ENCODE measurements around the gene INPP4A.

INPP4A gene

DNA sequence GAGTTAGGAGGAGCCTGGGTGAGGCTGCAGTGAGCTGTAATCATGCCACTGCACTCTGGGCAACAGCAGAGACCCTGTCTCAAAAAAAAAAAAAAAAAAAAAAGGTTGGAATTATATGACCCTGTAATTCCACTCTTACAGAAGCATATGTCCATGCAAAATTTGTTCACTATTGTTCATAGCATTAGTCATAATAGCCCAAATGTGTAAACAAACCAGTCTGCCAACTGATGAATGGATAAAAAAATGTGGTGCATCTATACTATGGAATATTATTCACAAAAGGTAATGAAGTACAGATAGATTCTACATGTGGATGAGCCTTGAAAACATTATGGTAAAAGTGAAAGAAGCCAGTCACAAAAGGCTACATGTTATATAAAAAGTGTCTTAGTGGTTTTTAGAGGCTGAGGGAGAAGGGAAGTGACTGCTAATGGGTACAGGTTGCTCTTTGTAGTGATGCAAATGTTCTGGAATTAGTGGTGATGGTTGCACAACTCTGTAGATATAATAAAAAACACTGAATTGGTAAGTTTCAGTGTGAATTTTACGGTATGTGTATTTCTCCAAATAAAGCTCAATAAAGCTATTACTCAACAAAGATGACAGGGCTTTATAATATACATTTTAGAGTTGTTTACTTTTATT is 154.2 kb downstream of the INPP4A start:
- peaks cover 4% of the 10 kb centered on the region; the same call in 1 of the 2 replicates for H3K9me3 ChIP-seq (ENCODE audit: insufficient read depth, low read depth, low read length)
- no peak overlapping the region for H3K27ac ChIP-seq (ENCODE audit: low read length)
- no peaks in the 10 kb centered on the region for H3K27me3 ChIP-seq (ENCODE audit: insufficient read depth, low read length)
- H3K9ac ChIP-seq (ENCODE audit: low read depth, low read length), result no peak overlapping the region
- no peaks in the 10 kb centered on the region for H3K4me1 ChIP-seq (ENCODE audit: insufficient read depth, low read length)
- no peak overlapping the region for H3K4me3 ChIP-seq (ENCODE audit: low read length)
- H3K36me3 ChIP-seq (ENCODE audit: insufficient read depth, low read depth, low read length), result peaks cover 58% of the 10 kb centered on the region

DNA sequence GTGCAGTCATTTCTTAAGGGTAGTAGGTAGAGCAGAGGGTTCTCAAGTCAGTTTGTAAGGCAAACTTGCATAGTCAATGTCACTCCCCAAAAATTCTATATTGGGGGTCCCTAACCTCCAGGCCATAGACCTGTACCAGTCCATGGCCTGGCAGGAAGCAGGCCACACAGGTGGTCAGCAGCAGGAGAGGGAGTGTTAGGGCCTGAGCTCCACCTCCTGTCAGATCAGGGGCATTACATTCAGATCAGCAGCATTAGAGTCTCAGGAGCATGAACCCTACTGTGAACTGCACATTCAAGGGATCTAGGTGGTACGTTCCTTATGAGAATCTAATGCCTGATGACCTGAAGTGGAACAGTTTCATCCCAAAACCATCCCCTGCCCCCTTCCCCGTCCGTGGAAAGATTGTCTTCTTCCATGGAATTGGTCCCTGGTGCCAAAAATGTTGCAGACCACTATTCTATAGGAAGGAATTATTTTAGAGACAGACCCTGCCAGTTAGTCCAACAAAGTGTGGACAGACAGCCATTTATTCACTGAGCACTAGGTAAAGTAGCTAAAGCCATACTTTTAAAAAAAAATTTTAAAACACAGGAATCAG is 157.0 kb downstream of the INPP4A start:
- peaks cover 52% of the 10 kb centered on the region for H3K36me3 ChIP-seq (ENCODE audit: insufficient read depth, low read depth, low read length)
- no peak overlapping the region for H3K27ac ChIP-seq (ENCODE audit: low read length)
- H3K9ac ChIP-seq (ENCODE audit: low read depth, low read length), result no peak overlapping the region

DNA sequence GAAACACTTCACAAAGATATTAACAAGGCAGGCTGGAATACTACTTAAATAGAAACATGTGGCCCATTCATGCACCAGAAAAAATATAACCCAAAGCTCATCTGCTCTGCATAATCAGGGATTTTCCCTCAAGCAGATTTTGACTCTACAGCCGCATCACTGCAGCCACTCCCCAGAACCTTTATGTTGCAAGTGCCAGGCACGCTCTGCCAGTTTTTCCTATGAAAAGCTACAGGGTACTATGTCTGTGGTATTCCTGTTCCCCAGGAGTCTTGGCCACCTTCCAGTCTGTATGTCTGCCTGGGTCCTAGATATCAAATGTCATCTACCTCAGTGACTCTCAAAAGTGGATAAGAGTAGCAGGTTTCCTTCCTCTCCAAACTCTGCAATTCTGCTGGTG is 159.9 kb downstream of the INPP4A start:
- Histone ChIP-seq H3K4me3 (ENCODE audit: low read length) (no peak overlapping the region), H3K9me3 (ENCODE audit: insufficient read depth, low read depth, low read length) (no peaks in the 10 kb centered on the region), H3K27ac (ENCODE audit: low read length) (no peak overlapping the region), H3K27me3 (ENCODE audit: insufficient read depth, low read length) (no peaks in the 10 kb centered on the region), H3K9ac (ENCODE audit: low read depth, low read length) (no peak overlapping the region), H3K4me1 (ENCODE audit: insufficient read depth, low read length) (no peaks in the 10 kb centered on the region), H3K36me3 (ENCODE audit: insufficient read depth, low read depth, low read length) (peaks cover 37% of the 10 kb centered on the region)

More for the DNA sequence above, 157.0 kb downstream of the INPP4A start:
- no peaks in the 10 kb centered on the region for H3K27me3 ChIP-seq (ENCODE audit: insufficient read depth, low read length)
- H3K4me1 ChIP-seq (ENCODE audit: insufficient read depth, low read length), result no peaks in the 10 kb centered on the region
- H3K4me3 ChIP-seq (ENCODE audit: low read length), result no peak overlapping the region
- H3K9me3 ChIP-seq (ENCODE audit: insufficient read depth, low read depth, low read length), result no peaks in the 10 kb centered on the region

DNA sequence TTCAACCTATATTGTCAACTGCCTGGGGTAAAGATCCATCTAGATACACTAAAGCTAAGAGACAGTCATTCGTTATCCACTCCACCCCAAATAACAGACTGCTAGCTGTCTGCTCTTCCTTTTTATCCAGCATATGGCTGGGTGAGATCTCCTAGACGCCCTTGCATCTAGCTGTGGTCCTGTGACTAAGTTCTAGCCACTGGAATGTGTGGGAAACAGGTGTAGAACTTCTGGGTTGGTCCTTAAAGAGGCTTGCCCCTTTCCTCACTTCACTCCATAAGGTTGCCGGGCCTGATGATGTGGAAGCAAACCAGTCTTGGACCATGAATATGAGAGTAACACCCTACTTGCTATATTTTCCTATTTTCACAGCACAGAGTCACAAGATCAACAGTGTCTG is 160.4 kb downstream of the INPP4A start:
- H3K9ac ChIP-seq (ENCODE audit: low read depth, low read length), result no peak overlapping the region
- H3K9me3 ChIP-seq (ENCODE audit: insufficient read depth, low read depth, low read length), result no peaks in the 10 kb centered on the region
- H3K4me1 ChIP-seq (ENCODE audit: insufficient read depth, low read length), result no peaks in the 10 kb centered on the region
- H3K27me3 ChIP-seq (ENCODE audit: insufficient read depth, low read length), result no peaks in the 10 kb centered on the region
- peaks cover 32% of the 10 kb centered on the region for H3K36me3 ChIP-seq (ENCODE audit: insufficient read depth, low read depth, low read length)
- H3K4me3 ChIP-seq (ENCODE audit: low read length), result no peak overlapping the region
- no peak overlapping the region for H3K27ac ChIP-seq (ENCODE audit: low read length)

DNA sequence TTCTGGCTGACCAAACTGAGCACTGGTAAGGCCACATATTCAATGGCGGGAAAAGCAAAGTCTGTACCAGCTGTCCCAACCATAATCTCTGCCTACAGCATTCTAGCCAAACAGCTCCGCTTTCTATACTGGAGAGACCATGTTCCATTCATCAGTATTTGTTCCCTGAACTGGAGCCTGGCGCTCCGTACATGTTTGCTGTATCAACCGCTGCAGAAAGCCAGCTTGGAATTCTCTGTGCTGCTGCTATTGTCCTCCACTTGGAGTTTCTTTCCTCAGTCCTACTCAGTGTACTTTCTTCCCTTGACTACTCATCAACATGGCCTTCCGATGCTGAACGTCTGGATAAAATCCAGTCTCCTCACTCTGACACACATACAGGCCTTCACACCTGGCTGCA is 161.8 kb downstream of the INPP4A start:
- H3K9ac ChIP-seq (ENCODE audit: low read depth, low read length), result no peak overlapping the region
- H3K4me1 ChIP-seq (ENCODE audit: insufficient read depth, low read length), result no peaks in the 10 kb centered on the region
- no peaks in the 10 kb centered on the region for H3K9me3 ChIP-seq (ENCODE audit: insufficient read depth, low read depth, low read length)
- no peaks in the 10 kb centered on the region for H3K27me3 ChIP-seq (ENCODE audit: insufficient read depth, low read length)
- peaks cover 35% of the 10 kb centered on the region for H3K36me3 ChIP-seq (ENCODE audit: insufficient read depth, low read depth, low read length)
- H3K27ac ChIP-seq (ENCODE audit: low read length), result no peak overlapping the region
- peak overlapping the region; percentile 1; the same call in 1 of the 2 replicates for H3K4me3 ChIP-seq (ENCODE audit: low read length)

DNA sequence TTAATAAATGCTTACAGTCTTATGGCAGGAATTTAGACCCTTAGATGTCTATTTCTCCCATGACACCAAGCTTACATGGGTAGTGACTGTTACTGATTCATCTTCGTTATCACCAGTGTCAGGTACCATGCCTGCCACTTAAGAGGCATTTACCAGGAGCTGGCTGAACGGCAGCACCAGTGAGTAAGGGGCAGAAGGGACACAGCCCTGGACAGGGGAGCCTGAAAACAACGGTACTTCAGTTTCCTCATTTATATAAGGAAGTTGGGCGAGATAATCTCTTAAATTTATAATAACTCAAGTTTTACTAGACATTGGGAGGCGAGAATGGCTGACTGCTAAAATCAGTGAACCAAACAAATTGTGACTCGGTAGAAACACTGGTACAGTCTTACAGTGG is 162.4 kb downstream of the INPP4A start:
- H3K9me3 ChIP-seq (ENCODE audit: insufficient read depth, low read depth, low read length), result no peaks in the 10 kb centered on the region
- H3K9ac ChIP-seq (ENCODE audit: low read depth, low read length), result peak overlapping the region; percentile 85
- H3K4me1 ChIP-seq (ENCODE audit: insufficient read depth, low read length), result no peaks in the 10 kb centered on the region
- no peak overlapping the region for H3K27ac ChIP-seq (ENCODE audit: low read length)
- H3K4me3 ChIP-seq (ENCODE audit: low read length), result peak overlapping the region; percentile 79
- no peaks in the 10 kb centered on the region for H3K27me3 ChIP-seq (ENCODE audit: insufficient read depth, low read length)
- H3K36me3 ChIP-seq (ENCODE audit: insufficient read depth, low read depth, low read length), result peaks cover 35% of the 10 kb centered on the region

DNA sequence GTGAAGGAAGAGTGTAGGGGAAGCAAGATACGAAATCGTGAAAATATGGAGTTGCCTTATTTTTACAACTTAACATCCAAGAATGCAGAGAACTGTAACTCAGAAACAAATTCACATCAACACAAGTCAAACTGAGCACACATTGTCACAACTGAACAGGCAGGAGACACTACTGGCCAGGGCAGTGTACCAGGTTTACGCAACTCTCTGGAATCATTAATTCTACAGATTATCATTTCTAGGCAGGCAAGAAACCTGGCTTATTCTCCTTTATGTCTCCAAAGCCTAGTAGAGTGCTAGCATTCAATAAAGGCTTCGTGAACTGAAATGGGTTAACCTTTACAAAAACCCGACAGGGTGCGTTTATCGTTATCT is 163.1 kb downstream of the INPP4A start:
- Histone ChIP-seq H3K9me3 (ENCODE audit: insufficient read depth, low read depth, low read length) (no peaks in the 10 kb centered on the region), H3K36me3 (ENCODE audit: insufficient read depth, low read depth, low read length) (peaks cover 35% of the 10 kb centered on the region), H3K4me3 (ENCODE audit: low read length) (peak overlapping the region; percentile 79), H3K9ac (ENCODE audit: low read depth, low read length) (peak overlapping the region; percentile 85), H3K27me3 (ENCODE audit: insufficient read depth, low read length) (no peaks in the 10 kb centered on the region), H3K27ac (ENCODE audit: low read length) (no peak overlapping the region), H3K4me1 (ENCODE audit: insufficient read depth, low read length) (no peaks in the 10 kb centered on the region)

DNA sequence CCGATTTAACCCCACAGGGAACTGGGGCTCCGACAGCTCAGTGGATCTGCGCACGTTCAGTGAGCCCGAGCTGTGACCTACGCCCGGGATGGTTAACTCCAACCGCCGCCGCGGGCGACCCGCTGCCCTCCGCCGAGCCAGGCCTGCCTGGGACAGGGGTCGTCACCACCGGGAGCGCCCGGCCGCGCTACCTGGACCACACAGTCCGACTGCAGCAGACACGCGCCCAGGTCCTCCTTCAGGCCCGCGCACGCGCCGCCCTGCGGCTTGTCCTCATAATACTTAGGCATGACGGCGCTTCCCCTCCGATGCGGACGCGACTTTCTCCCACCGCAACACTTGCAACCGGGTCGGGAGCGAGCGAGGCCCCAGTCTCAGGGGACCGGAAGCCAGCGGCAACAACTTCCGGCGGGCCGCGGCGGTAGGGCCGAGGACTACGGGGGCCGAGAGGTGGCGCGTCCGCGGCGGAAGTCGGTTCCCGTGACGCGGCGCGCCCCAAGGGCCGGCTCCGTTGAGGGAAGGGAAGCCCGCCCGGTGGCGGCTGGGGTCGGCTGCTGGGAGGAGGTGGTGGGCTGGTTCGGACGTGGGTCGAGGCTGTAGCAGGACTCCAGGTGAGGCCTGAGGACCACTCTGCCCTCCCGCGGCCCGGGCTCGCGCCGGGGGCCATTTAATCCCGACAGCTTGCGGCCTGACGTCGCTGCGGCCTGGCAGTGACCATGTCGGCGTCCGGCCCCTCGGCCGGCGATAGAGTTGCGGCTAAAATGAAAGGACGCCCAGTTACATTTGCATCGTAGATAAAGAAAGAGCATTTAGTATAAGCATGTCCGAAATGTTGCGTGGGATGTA is 163.7 kb downstream of the INPP4A start, which contains the start of the genes COA5 and UNC50:
COA5 (minus strand) TSS at position 397 of the 846 bp plus-strand sequence; CDS start at position 290, 107 bp downstream.
UNC50 (plus strand) TSS at position 474 of the 846 bp plus-strand sequence. CDS start 1,171 bp downstream, outside the sequence.
- H3K9ac ChIP-seq (ENCODE audit: low read depth, low read length), result peak within 1 kb of the TSS; percentile 85
- H3K9me3 ChIP-seq (ENCODE audit: insufficient read depth, low read depth, low read length), result no peaks in the 10 kb centered on the region
- peak within 1 kb of the TSS; percentile 79 for H3K4me3 ChIP-seq (ENCODE audit: low read length)
- no peaks in the 10 kb centered on the region for H3K4me1 ChIP-seq (ENCODE audit: insufficient read depth, low read length)
- H3K27me3 ChIP-seq (ENCODE audit: insufficient read depth, low read length), result no peaks in the 10 kb centered on the region
- peak within 1 kb of the TSS; percentile 26 for H3K27ac ChIP-seq (ENCODE audit: low read length)
- peaks cover 38% of the 10 kb centered on the region for H3K36me3 ChIP-seq (ENCODE audit: insufficient read depth, low read depth, low read length)

DNA sequence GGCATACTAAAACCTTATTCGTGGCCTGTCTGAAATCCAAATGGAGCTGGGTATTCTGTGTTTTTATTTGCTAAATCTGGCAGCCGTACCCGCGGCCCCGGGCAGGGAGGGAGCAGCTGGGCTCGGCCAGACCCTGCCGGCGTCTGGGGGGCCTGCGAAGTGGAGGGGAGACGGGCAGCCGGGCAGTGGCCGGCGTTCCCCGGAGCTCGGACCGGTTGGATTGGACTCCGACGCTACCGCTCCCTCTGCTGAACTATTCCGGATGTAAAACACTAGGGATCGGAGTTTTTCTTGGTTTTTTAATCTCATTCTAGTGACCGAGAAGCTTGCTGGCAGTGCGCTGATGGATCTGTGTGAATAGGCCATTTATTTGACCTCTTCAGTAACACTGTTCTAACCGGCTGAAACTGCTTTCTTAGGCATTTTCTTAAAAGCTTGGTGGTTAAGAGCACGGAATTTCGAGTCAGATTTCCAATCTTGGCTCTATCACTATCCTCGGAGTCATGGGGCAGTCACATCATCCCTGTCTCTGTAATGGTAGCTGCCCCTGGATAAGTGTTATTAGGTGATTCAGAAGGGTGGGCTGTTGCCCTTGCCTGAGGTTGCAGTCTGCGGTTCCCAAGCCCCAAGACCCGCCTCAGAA is 164.4 kb downstream of the INPP4A start:
- Histone ChIP-seq H3K27ac (ENCODE audit: low read length) (peak overlapping the region; percentile 26), H3K9me3 (ENCODE audit: insufficient read depth, low read depth, low read length) (no peaks in the 10 kb centered on the region), H3K9ac (ENCODE audit: low read depth, low read length) (peak overlapping the region; percentile 85), H3K4me1 (ENCODE audit: insufficient read depth, low read length) (no peaks in the 10 kb centered on the region), H3K36me3 (ENCODE audit: insufficient read depth, low read depth, low read length) (peaks cover 38% of the 10 kb centered on the region), H3K27me3 (ENCODE audit: insufficient read depth, low read length) (no peaks in the 10 kb centered on the region), H3K4me3 (ENCODE audit: low read length) (peak overlapping the region; percentile 79)

DNA sequence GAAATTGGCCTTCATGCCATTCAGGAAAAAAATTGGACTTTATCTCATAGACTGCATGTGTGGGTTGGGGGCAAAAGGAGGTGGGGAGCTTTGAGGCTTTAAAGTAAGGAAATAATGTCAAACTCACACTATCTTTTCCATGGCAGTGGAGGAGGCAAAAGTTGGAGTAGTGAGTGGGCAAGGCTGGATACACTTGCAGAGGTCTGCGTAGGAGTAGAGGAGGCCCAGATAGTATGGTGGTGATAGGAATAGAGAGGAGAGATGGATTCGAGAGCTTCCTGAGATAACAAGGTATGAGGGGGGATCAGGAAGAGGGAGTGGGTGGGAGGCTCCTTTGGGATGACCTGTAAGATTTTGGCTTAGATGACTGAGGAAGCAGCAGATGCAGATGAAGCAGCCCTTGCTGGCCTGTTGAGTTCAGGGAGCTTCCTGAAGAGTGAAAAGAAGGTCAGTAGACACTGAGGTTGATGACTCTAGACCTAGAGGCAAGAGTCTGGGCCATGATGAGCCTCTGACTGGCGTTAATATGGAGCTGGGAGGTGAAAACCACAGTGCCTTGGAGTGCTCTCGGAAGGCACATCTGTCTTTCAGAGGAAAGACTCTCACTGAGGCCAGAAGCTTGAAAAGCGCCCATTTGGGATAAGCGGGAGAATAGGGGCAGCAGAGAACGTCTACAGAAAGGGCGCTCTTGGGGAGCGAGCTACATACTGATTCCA is 169.5 kb downstream of the INPP4A start:
- Histone ChIP-seq H3K36me3 (ENCODE audit: insufficient read depth, low read depth, low read length) (peaks cover 83% of the 10 kb centered on the region), H3K4me1 (ENCODE audit: insufficient read depth, low read length) (no peaks in the 10 kb centered on the region), H3K4me3 (ENCODE audit: low read length) (no peak overlapping the region), H3K9ac (ENCODE audit: low read depth, low read length) (no peak overlapping the region), H3K9me3 (ENCODE audit: insufficient read depth, low read depth, low read length) (no peaks in the 10 kb centered on the region), H3K27me3 (ENCODE audit: insufficient read depth, low read length) (no peaks in the 10 kb centered on the region), H3K27ac (ENCODE audit: low read length) (no peak overlapping the region)

DNA sequence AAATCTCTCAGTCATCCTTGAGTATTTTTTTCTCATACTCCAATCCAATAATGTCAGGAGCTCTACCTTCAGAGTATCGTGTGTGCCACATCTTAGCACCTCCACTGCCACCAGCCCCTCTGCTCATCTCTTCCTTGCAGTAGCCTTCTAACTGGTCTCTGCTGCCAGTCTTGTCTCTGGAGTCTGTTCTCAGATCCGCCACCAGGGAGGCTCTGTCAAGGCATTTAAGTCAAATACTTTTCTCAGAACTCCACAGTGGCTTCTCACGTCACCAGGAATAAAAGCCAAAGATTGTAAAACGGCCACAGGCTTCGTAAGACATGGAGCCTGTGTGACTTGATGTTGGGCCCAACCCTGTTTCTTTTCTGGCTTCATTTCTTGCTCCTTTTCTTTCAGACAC is 170.8 kb downstream of the INPP4A start:
- Histone ChIP-seq H3K9ac (ENCODE audit: low read depth, low read length) (no peak overlapping the region), H3K4me3 (ENCODE audit: low read length) (no peak overlapping the region), H3K36me3 (ENCODE audit: insufficient read depth, low read depth, low read length) (peaks cover 78% of the 10 kb centered on the region), H3K4me1 (ENCODE audit: insufficient read depth, low read length) (no peaks in the 10 kb centered on the region), H3K27ac (ENCODE audit: low read length) (no peak overlapping the region), H3K27me3 (ENCODE audit: insufficient read depth, low read length) (no peaks in the 10 kb centered on the region), H3K9me3 (ENCODE audit: insufficient read depth, low read depth, low read length) (no peaks in the 10 kb centered on the region)
